ENCODE measurements around the gene CLK2. TPM values are rescaled to one million over a fixed set of nuclear protein-coding genes. Genes with fewer than 3 reads are reported as not detected.
A peak's percentile ranks its signal among the peaks of the same experiment; 100 is the strongest.

CLK2 gene
- total RNA-seq = 10 to 100 TPM; 43.7 to 51.7 (median 47.8) TPM
- long read RNA-seq, donor 1, transcript CLK2-203 (13 exons, 2,166 nt) = major isoform, 20 of 75 reads
- long read RNA-seq, donor 1, transcript CLK2-202 (13 exons, 1,934 nt) = minor isoform, 7 of 75 reads
- long read RNA-seq, donor 1, transcript CLK2-205 (12 exons, 1,885 nt) = minor isoform, 5 of 75 reads
- long read RNA-seq, donor 1, partial matches to known transcripts = 6 of 75 reads
- long read RNA-seq, donor 1, other reads (novel, unspliced or antisense) = 33 of 75 reads
- long read RNA-seq, donor 2, partial matches to known transcripts = 3 of 6 reads
- long read RNA-seq, donor 2, other reads (novel, unspliced or antisense) = 3 of 6 reads

DNA sequence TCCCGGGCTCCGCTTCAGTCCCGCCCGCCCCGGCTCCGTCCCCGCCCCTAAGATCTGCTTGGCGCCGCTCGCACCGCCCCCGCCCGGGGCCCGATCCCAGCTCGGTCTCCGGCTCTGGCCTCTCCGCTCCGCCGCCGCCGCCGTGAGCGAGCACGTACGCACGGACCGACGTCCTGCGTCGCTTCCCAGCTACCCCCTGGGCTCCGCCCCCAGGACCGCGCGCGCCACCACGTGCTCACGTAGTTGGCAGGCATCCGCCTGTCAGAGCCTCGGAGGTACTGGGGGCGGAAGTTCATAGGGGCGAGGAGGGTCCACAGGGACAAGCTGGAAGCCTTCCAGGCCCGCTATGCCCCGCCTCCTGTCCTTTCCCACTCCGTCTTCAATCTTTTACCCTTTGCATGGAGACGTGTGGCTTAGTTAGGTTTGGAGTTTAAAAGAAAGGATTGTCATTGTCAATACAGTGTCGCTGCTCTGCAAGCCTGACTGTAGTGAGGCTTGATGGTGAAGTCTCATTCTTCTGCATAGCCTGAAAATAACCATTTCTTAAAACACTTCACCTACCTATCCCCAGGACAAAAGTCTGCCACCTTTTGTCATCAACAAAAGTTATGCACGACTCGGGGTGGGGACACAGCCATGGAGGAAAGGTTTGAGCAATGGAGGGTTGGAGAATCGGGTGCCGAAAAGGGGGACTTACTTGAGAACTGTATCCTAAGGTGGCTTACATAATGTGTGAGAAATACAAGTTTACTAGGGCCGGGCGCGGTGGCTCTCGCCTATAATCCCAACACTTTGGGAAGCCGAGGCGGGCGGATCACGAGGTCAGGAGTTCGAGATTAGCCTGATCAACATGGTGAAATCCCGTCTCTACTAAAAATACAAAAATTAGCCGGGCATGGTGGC, at the start of gene CLK2:
Gene CLK2 (minus strand): TSS at position 162 of the 903 bp plus-strand sequence. CDS start 2,527 bp downstream, outside the sequence.
- H3K4me1 ChIP-seq (ENCODE audit: low read depth) = peaks cover 16% of the 10 kb centered on the region
- ATAC-seq (peak; percentile 89), DNase-seq (peak; percentile 95 to 98 (median 98))
- TF ChIP-seq, protein P1, sequence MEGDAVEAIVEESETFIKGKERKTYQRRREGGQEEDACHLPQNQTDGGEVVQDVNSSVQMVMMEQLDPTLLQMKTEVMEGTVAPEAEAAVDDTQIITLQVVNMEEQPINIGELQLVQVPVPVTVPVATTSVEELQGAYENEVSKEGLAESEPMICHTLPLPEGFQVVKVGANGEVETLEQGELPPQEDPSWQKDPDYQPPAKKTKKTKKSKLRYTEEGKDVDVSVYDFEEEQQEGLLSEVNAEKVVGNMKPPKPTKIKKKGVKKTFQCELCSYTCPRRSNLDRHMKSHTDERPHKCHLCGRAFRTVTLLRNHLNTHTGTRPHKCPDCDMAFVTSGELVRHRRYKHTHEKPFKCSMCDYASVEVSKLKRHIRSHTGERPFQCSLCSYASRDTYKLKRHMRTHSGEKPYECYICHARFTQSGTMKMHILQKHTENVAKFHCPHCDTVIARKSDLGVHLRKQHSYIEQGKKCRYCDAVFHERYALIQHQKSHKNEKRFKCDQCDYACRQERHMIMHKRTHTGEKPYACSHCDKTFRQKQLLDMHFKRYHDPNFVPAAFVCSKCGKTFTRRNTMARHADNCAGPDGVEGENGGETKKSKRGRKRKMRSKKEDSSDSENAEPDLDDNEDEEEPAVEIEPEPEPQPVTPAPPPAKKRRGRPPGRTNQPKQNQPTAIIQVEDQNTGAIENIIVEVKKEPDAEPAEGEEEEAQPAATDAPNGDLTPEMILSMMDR (IDR thresholded peaks at IDR 0.05) = no peak
- intact Hi-C loops (cut with DNase I, micrococcal nuclease) = loop anchor here in 1 of 2 donors (10.0 kb wide), 1 partner anchor 51 kb away; the partner anchor contains the start of gene RUSC1
- peaks cover 9% of the 10 kb centered on the region for H3K36me3 ChIP-seq (ENCODE audit: low read depth)
- H3K4me3 ChIP-seq = peak within 1 kb of the TSS; percentile 74
- no peaks in the 10 kb centered on the region for H3K9me3 ChIP-seq

DNA sequence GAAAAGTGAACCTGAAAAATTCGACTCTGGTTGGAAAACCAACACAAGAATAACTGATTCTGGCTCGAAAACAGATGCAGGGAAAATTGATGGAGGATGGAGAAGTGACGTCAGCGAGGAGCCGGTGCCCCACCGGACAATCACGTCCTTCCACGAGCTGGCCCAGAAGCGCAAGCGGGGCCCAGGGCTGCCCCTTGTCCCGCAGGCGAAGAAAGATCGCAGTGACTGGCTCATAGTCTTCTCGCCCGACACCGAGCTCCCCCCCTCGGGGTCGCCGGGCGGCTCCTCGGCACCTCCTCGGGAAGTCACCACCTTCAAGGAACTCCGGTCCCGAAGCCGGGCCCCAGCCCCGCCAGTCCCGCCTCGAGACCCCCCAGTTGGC, 49.3 kb upstream of the CLK2 start:
- TF ChIP-seq, protein P1 (IDR thresholded peaks at IDR 0.05) = no peak
- DNase-seq (peak in 2 of 3 donors; percentile 39 to 72), ATAC-seq (no peak)
- peaks cover 41% of the 10 kb centered on the region for H3K4me1 ChIP-seq (ENCODE audit: low read depth)
- H3K9me3 ChIP-seq = no peaks in the 10 kb centered on the region
- intact Hi-C loops (cut with DNase I, micrococcal nuclease) = loop anchor here (10.0 kb wide), 2 partner anchors 48 to 68 kb away; partner anchors contain the start of genes CLK2 (in 1 of the 2), ENTREP3 (in 1 of the 2) and HCN3 (in 1 of the 2)
- peak overlapping the region; percentile 22 for H3K4me3 ChIP-seq
- H3K36me3 ChIP-seq (ENCODE audit: low read depth) = no peaks in the 10 kb centered on the region

DNA sequence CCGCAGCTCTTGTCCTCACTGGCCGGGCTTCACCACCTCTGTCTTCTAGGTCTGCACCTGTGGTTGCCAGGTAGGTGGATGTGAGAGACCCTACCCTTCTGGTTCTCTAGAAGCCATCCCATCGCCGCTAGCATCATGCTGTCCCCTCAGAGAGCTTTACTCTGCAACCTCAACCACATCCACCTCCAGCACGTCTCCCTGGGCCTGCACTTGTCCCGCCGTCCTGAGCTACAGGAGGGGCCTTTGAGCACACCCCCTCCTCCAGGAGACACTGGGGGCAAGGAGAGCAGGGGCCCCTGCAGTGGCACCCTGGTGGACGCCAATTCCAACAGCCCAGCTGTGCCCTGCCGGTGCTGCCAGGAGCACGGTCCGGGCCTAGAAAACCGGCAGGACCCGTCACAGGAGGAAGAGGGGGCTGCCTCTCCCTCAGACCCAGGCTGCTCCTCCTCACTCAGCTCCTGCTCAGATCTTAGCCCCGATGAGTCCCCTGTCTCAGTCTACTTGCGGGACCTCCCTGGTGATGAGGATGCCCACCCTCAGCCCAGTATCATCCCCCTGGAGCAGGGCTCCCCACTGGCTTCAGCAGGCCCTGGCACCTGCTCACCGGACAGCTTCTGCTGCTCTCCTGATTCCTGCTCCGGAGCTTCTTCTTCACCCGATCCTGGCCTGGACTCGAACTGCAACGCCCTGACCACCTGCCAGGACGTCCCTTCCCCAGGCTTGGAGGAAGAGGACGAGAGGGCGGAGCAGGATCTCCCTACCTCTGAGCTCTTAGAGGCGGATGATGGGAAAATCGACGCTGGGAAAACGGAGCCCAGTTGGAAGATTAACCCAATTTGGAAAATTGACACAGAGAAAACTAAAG, 48.6 kb upstream of the CLK2 start:
- Histone ChIP-seq H3K9me3 (no peaks in the 10 kb centered on the region), H3K36me3 (ENCODE audit: low read depth) (no peaks in the 10 kb centered on the region), H3K4me1 (ENCODE audit: low read depth) (peaks cover 46% of the 10 kb centered on the region), H3K4me3 (no peak overlapping the region)
- no peak for ATAC-seq
- TF ChIP-seq, protein P1 (IDR thresholded peaks at IDR 0.05) = no peak
- intact Hi-C loops (cut with DNase I, micrococcal nuclease) = loop anchor here (10.0 kb wide), 2 partner anchors 47 to 67 kb away; partner anchors contain the start of genes CLK2 (in 1 of the 2), ENTREP3 (in 1 of the 2) and HCN3 (in 1 of the 2)
- DNase-seq = peak in 1 of 3 donors; percentile 54

DNA sequence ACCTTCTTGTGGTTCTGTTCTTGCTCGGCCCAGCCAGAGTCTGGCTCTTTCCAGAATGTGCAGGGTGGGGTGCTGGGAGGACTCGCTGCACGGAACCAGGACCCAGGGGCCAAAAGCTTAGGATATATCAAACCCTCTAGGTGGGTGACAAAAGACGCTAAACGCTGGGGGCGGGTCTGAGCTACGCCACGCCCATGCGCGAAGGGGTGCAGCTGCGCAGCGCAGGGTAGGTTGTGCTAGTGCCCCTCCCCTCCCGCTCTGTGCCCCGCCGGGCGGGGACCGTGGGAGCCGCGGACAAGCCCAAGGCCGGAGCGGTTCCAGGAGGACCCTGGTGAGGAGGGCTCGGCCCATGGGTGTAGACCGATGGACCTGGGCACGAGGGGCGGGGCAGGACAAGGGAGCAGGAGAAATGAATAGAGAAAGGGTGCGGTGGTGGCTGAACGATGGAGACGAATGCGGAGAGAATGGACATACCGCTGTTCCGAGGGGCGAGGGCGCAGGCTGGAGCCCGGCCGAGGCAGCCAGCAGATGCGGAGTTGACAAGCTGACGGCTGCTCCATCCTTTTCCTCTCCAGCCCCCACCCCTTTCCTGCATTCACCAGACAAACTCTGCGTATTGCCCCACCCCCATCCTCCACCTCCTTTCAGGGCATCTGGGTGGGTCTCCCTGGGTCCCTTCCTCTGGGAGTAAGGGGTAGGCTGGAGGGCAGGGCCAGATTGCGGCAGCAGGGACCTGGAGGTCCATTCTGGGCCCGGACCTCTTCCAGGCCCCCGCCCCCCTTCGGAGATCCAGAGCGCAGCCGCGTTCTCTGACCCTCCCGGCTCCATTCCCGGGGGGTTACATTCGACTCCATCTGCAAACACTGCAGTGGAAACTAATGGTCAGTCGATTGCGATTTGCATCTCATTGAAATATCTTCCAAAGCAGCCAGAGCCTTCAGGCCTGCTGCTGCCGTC, 47.6 kb upstream of the CLK2 start, which contains the start of gene RUSC1:
Gene RUSC1 (plus strand): TSS at position 234 of the 957 bp plus-strand sequence. CDS start 880 bp downstream, outside the sequence.
- Histone ChIP-seq H3K9me3 (no peaks in the 10 kb centered on the region), H3K4me3 (no peak within 1 kb of the TSS), H3K36me3 (ENCODE audit: low read depth) (no peaks in the 10 kb centered on the region), H3K4me1 (ENCODE audit: low read depth) (peaks cover 41% of the 10 kb centered on the region)
- TF ChIP-seq, protein P1 (IDR thresholded peaks at IDR 0.05) = no peak
- DNase-seq = peak; percentile 90 to 92 (median 90)
- intact Hi-C loops (cut with DNase I, micrococcal nuclease) = loop anchor here (10.0 kb wide), 2 partner anchors 46 to 66 kb away; partner anchors contain the start of genes CLK2 (in 1 of the 2), ENTREP3 (in 1 of the 2) and HCN3 (in 1 of the 2)
- peak; percentile 24 for ATAC-seq
